Measurements from ENCODE around the gene TSHZ1. TPM values are rescaled to one million over a fixed set of nuclear protein-coding genes. Genes with fewer than 3 reads are reported as not detected.
A peak's percentile ranks its signal among the peaks of the same experiment; 100 is the strongest.

The TSHZ1 gene
- total and polyA plus RNA-seq, 7 donors: 2.0 to 10.5 (median 9.7) TPM

- Histone ChIP-seq H3K27ac (no peak overlapping the region), H3K36me3 (ENCODE audit: insufficient read depth in 1 of 2, low read depth in 1 of 2) (no peaks in the 10 kb centered on the region), H3K27me3 (ENCODE audit: insufficient read depth in 3 of 3, low read length in 2 of 3) (no peaks in the 10 kb centered on the region), H3K4me1 (peaks cover 47% of the 10 kb centered on the region), H3K4me3 (no peak overlapping the region), H3K9me3 (no peaks in the 10 kb centered on the region)
- intact Hi-C loops (cut with DNase I): no loop called here
- no peak for ATAC-seq
- DNase-seq: no peak
- 72 to 82% (median 74%) methylated on average over 9 of the region's 9 CpGs for WGBS, 3 donors
- no peak for TF ChIP-seq CTCF (IDR thresholded peaks at IDR 0.05)
Observed at GRCh38 chr18:75228967-75229366, 18.4 kb downstream of the TSHZ1 start.

DNA sequence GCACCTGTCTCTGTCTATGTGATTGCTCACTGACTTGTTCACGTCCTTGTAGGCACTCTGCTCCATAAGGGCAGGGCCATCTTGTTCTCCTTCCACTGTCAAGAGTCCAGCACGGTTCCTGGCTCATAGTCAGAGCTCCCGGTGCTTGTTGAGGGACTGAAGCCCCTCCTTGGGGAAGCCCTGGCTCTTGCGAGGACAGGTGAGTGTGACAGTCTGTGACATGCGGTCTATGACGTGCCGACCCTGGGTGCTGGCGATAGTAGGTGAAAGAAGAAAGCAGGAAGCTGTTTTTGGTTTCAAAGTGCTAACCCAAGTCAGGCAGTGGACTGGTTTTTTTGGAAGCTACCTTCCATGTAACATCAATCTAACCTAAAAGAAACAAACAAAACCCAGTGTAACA lies 18.8 kb downstream of the TSHZ1 start:
- peaks cover 43% of the 10 kb centered on the region for H3K4me1 ChIP-seq
- 72 to 92% (median 89%) methylated on average over 8 of the region's 8 CpGs for whole genome bisulfite sequencing, 3 donors
- H3K4me3 ChIP-seq: no peak overlapping the region
- H3K9me3 ChIP-seq: no peaks in the 10 kb centered on the region
- intact Hi-C loops (cut with DNase I): no loop called here
- H3K27ac ChIP-seq: no peak overlapping the region
- no peaks in the 10 kb centered on the region for H3K36me3 ChIP-seq (ENCODE audit: insufficient read depth in 1 of 2, low read depth in 1 of 2)
- H3K27me3 ChIP-seq (ENCODE audit: insufficient read depth in 3 of 3, low read length in 2 of 3): no peaks in the 10 kb centered on the region
- no peak for TF ChIP-seq CTCF (IDR thresholded peaks at IDR 0.05)
- ATAC-seq: no peak
- DNase-seq: no peak

DNA sequence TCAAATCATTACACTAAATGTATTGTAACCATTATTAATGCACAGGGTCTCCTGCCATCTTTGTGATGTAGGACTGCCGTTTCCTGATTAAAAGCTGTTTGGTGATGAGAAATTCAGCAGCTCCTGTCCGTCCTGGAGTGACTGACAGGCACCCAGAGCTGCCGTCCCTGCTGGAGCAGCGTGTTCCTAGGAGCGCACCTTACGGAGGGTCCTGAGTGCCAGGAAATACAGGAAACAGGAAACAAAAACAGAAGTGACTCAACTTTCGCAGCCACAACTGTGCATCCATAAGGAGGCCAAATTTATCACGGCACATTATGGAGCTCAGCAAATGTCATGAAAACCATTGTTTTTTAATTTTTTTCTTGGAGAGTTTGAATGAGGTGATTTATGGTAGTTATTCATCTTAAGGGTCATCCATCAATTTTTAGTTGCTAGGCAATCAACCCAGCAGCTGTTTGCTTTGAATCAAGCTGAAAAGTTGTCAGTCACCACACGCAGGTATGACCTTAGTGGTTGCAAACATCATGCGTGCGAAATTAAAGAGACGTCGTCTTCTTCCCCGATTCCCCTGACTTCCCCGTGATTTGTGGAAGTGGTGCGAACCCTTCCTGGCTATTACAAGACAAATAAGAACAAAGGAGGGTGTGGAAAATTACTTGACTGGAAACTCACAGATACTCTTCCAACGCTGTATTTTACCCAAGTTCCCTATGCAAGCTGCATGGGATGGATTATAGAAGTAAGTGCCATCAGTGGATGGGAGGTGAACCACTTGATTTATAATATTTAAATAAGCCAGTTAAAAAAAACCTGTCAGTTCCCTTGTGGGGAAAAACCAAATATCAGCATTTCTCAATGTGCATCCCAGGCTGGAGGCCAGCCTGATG lies 19.8 kb downstream of the TSHZ1 start:
- Histone ChIP-seq H3K27me3 (ENCODE audit: insufficient read depth in 3 of 3, low read length in 2 of 3) (no peaks in the 10 kb centered on the region), H3K4me3 (no peak overlapping the region), H3K27ac (peak overlapping the region; percentile 3), H3K9me3 (no peaks in the 10 kb centered on the region), H3K4me1 (peaks cover 42% of the 10 kb centered on the region), H3K36me3 (ENCODE audit: insufficient read depth in 1 of 2, low read depth in 1 of 2) (no peaks in the 10 kb centered on the region)
- intact Hi-C loops (cut with DNase I): no loop called here
- TF ChIP-seq CTCF (IDR thresholded peaks at IDR 0.05): no peak
- DNase-seq: no peak
- peak in 1 of 4 donors; percentile 37 for ATAC-seq
- WGBS, 3 donors: 68 to 80% (median 71%) methylated on average over 17 of the region's 17 CpGs

GRCh38 chr18:75231053-75231406 lies 20.4 kb downstream of the TSHZ1 start:
- Histone ChIP-seq H3K9me3 (no peaks in the 10 kb centered on the region), H3K4me3 (no peak overlapping the region), H3K27me3 (ENCODE audit: insufficient read depth in 3 of 3, low read length in 2 of 3) (no peaks in the 10 kb centered on the region), H3K27ac (no peak overlapping the region), H3K4me1 (peaks cover 42% of the 10 kb centered on the region), H3K36me3 (ENCODE audit: insufficient read depth in 1 of 2, low read depth in 1 of 2) (no peaks in the 10 kb centered on the region)
- peak in 2 of 4 donors; percentile 21 to 58 for ATAC-seq
- no peak for TF ChIP-seq CTCF (IDR thresholded peaks at IDR 0.05)
- 70 to 84% (median 74%) methylated on average over 4 to 5 of the region's 5 CpGs for WGBS, 3 donors
- no peak for DNase-seq
- intact Hi-C loops (cut with DNase I): no loop called here

Data from psoas muscle (tissue), 8 donors.